Activated B cell treated with CpG ODN at 0.5 μM for 24 hours (primary cell): ENCODE data around the gene DIRAS1. TPM values are rescaled to one million over a fixed set of nuclear protein-coding genes. Genes with fewer than 3 reads are reported as not detected.

ENCODE experiments used
- ATAC-seq: fragments of 200-7000 bp; cut with Tn5 transposase; one replicate; pipeline ENCODE4 v1.10.0; 2021; ENCODE audit warnings: low read depth, mild to moderate bottlenecking, moderate library complexity
- CTCF ChIA-PET: fragments of 350-600 bp; sonication (Branson Sonifier 250); formaldehyde crosslinking; loops from one replicate; lab custom pipeline; 2021; ENCODE audit warnings: antibody characterized with exemption; lab: Charles Lee
- POLR2A ChIA-PET: fragments of 350-600 bp; sonication (Branson Sonifier 250); formaldehyde crosslinking; loops from one replicate; lab custom pipeline; 2021; ENCODE audit warnings: antibody characterized with exemption; lab: Charles Lee
- DNase-seq: peaks from one replicate; pipeline ENCODE4 v3.0.0; 2022
- H3K27ac Mint-ChIP-seq: one replicate; pipeline ENCODE4 v1.8.0; 2020; ENCODE audit warnings: mixed read lengths
- H3K27me3 Mint-ChIP-seq: one replicate; pipeline ENCODE4 v1.8.0; 2021; ENCODE audit warnings: mixed read lengths
- H3K36me3 Mint-ChIP-seq: one replicate; pipeline ENCODE4 v1.8.0; 2021; ENCODE audit warnings: low read depth, mixed read lengths
- H3K4me1 Mint-ChIP-seq: one replicate; pipeline ENCODE4 v1.8.0; 2021; ENCODE audit warnings: mixed read lengths
- H3K4me3 Mint-ChIP-seq: one replicate; pipeline ENCODE4 v1.8.0; 2020; ENCODE audit warnings: mild to moderate bottlenecking, mixed read lengths
- H3K9me3 Mint-ChIP-seq: one replicate; pipeline ENCODE4 v1.8.0; 2020; ENCODE audit warnings: mixed read lengths
- intact Hi-C: fragments of 100-400 bp; cut with micrococcal nuclease; formaldehyde crosslinking; loops from one replicate; pipeline ENCODE4 v1.15.1; 2024
- total RNA-seq: library from RNA; stranded (reverse); gene quantifications from 2 replicates; pipeline ENCODE4 v1.2.3, GENCODE V29; 2022
- TF ChIP-seq, protein P1 (sequence below): fragments of 200-600 bp; IDR thresholded peaks from one replicate; pipeline ENCODE4 v1.8.0; 2022; ENCODE audit warnings: antibody characterized with exemption, mild to moderate bottlenecking

The DIRAS1 gene
- total RNA-seq, 1 donor from 2014 or later, result 6.4 TPM

DNA sequence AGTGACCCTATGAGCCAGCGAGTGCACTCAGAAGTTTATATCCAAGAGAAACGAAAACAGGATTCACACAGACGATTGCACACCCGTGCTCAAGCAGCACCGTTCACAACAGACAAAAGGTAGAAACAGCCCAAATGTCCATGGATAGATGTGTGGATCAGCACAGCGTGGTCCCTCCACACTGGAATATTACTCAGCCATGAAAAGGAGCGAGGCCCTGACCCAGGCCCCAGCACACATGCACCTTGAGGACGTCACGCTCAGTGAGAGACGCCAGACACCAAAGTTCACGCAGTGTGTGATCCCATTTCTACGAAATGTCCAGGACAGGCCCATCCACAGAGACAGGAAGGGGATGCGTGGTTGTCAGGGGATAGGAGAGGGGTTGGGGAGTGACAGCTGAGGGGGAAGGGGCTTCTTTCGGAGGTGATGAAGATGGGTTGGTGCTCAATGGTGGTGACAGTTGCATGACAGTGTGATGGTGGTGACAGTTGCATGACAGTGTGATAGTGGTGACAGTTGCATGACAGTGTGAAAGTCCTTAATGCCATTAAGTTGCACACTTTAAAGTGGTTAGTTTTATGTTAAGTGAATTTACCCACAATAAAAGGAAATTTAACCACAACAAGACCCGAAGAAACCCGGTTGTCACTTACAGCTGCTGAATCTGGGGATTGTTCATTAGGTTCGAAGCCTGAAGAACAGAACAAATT lies 37.6 kb upstream of the DIRAS1 start:
- no peak overlapping the region for H3K27ac Mint-ChIP-seq
- intact Hi-C loops, result no loop called here
- ATAC-seq (no peak), DNase-seq (no peak)
- TF ChIP-seq, protein P1, sequence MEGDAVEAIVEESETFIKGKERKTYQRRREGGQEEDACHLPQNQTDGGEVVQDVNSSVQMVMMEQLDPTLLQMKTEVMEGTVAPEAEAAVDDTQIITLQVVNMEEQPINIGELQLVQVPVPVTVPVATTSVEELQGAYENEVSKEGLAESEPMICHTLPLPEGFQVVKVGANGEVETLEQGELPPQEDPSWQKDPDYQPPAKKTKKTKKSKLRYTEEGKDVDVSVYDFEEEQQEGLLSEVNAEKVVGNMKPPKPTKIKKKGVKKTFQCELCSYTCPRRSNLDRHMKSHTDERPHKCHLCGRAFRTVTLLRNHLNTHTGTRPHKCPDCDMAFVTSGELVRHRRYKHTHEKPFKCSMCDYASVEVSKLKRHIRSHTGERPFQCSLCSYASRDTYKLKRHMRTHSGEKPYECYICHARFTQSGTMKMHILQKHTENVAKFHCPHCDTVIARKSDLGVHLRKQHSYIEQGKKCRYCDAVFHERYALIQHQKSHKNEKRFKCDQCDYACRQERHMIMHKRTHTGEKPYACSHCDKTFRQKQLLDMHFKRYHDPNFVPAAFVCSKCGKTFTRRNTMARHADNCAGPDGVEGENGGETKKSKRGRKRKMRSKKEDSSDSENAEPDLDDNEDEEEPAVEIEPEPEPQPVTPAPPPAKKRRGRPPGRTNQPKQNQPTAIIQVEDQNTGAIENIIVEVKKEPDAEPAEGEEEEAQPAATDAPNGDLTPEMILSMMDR, result no peak
- H3K36me3 Mint-ChIP-seq, result peaks cover 70% of the 10 kb centered on the region
- H3K9me3 Mint-ChIP-seq, result no peaks in the 10 kb centered on the region
- H3K4me1 Mint-ChIP-seq, result no peaks in the 10 kb centered on the region
- CTCF ChIA-PET, result no interaction called here
- POLR2A ChIA-PET, result interaction anchor here (0.7 kb wide), 1 partner anchor 57 kb away, joined by 3 read pairs; no protein-coding TSS in a partner anchor
- no peak overlapping the region for H3K4me3 Mint-ChIP-seq
- H3K27me3 Mint-ChIP-seq, result no peaks in the 10 kb centered on the region

DNA sequence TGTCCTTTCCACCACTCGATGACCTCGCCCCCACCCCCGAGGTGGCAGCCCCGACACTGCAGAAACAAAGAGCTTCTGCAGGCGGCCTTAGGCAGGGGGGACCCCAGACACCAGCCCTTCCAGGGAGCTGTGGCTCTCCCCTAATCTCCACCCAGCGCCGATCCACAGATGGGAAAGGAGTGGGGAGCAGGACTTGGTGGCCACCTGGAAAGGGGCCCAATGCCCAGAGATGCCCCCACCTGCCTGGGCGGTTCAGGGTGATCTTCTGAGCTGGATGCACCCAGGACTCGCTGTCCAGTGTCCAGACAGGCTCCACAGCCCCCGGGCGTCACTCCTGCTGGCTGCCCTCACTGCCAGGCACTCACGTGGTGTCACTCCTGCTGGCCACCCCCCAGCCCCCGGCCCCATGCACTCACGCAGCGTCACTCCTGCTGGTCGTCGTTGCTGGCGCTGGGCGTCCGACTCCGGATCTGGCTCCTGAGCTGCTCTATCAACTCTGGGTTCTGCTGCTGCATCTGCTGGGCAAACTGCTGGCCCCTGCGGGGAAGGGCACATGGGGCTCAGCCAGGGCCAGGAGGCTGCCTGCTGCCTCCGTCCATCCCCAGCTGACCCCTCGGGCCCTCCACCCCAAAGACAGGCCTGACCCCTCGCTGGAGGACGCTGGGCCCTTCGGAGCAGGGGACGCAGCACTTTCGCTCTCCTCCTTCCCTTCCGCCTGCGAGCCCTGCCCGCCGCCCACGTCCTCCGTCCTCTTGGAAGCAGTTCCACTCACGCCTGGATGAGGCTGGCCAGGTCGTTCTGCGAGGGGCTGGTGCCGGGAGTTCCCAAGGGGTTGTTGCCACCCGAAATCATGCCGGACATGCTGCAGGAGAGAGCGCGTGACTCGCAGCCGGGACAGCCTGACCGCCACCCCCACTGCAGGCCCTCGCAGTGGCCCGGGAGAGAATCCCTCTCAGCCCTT lies 36.0 kb upstream of the DIRAS1 start:
- peaks cover 56% of the 10 kb centered on the region for H3K36me3 Mint-ChIP-seq

DNA sequence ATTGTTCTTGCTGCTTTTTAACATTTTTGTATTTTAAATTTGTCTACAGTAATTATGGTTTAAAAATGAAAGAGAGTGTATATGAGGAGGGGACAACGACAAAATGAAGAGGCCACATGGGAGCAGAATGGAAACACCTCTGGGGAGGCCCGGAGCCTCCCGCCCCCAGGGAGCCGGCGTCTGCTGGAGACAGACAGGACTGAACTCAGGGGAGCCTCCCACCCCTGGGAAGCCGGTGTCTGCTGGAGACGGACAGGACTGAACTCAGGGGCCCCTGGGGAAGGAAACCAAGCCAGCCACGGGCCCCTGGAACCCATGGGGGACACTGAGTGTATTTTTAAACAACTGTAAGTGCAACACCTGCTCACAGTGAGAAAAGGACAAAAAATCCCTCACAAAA lies 35.3 kb upstream of the DIRAS1 start:
- Mint-ChIP-seq H3K36me3 (peaks cover 51% of the 10 kb centered on the region), H3K4me3 (no peak overlapping the region), H3K9me3 (no peaks in the 10 kb centered on the region), H3K27me3 (no peaks in the 10 kb centered on the region), H3K4me1 (no peaks in the 10 kb centered on the region), H3K27ac (no peak overlapping the region)
- DNase-seq (no peak), ATAC-seq (no peak)
- TF ChIP-seq, protein P1, result no peak
- CTCF ChIA-PET, result no interaction called here
- POLR2A ChIA-PET, result interaction anchor here (0.6 kb wide), 1 partner anchor 95 kb away, joined by 6 read pairs; no protein-coding TSS in a partner anchor
- intact Hi-C loops, result no loop called here

More for the DNA sequence above, 36.0 kb upstream of the DIRAS1 start:
- no peaks in the 10 kb centered on the region for H3K4me1 Mint-ChIP-seq
- H3K9me3 Mint-ChIP-seq, result no peaks in the 10 kb centered on the region
- POLR2A ChIA-PET, result interaction anchor here (0.6 kb wide), 1 partner anchor 10 kb away, joined by 3 read pairs; no protein-coding TSS in a partner anchor
- intact Hi-C loops, result no loop called here
- TF ChIP-seq, protein P1, result no peak
- no peak for DNase-seq
- ATAC-seq, result no peak
- H3K27me3 Mint-ChIP-seq, result no peaks in the 10 kb centered on the region
- no peak overlapping the region for H3K27ac Mint-ChIP-seq
- no peak overlapping the region for H3K4me3 Mint-ChIP-seq
- CTCF ChIA-PET, result no interaction called here

DNA sequence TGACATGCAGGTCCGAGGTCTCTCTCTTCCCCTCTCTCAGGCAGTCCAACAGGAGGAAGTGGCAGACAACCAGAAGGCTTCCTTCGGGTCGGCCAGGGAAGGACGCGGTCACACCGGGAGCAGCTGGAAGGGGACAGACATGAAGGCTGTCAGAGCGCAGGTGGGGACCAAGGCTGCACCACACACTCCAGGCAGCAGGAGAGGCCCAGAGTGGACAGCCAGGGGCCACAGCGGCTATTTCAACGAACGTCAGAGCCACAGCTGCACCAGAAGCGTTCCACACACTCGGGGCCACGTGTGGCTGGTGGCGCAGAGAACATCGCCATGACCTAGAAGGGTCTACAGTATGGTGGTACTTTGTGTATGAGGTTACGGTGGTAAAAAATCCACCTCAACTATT lies 34.6 kb upstream of the DIRAS1 start:
- no peak overlapping the region for H3K4me3 Mint-ChIP-seq
- peaks cover 47% of the 10 kb centered on the region for H3K36me3 Mint-ChIP-seq
- ATAC-seq, result no peak
- H3K9me3 Mint-ChIP-seq, result no peaks in the 10 kb centered on the region
- H3K4me1 Mint-ChIP-seq, result no peaks in the 10 kb centered on the region
- TF ChIP-seq, protein P1, result no peak
- H3K27ac Mint-ChIP-seq, result no peak overlapping the region
- DNase-seq, result no peak
- ChIA-PET CTCF (no interaction called here), POLR2A (interaction anchor here (0.6 kb wide), 1 partner anchor 95 kb away, joined by 6 read pairs; no protein-coding TSS in a partner anchor)
- H3K27me3 Mint-ChIP-seq, result no peaks in the 10 kb centered on the region
- intact Hi-C loops, result no loop called here

DNA sequence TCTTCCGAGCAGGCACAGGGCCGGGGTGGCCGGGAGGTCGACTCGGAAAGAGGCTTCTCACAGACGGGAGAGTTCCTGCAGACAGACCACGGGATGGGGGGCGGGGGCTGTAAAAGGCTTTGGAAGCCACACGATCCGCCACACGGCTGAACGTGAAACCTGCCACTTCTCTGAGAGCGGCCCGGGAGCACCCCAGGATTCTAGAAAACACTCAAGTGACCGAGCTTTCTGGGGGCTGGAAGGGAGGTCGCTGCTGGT lies 34.2 kb upstream of the DIRAS1 start:
- Mint-ChIP-seq H3K4me1 (no peaks in the 10 kb centered on the region), H3K36me3 (peaks cover 44% of the 10 kb centered on the region), H3K27ac (no peak overlapping the region), H3K4me3 (no peak overlapping the region), H3K9me3 (no peaks in the 10 kb centered on the region), H3K27me3 (no peaks in the 10 kb centered on the region)
- POLR2A ChIA-PET, result no interaction called here
- CTCF ChIA-PET, result no interaction called here
- ATAC-seq (no peak), DNase-seq (no peak)
- TF ChIP-seq, protein P1, result no peak
- intact Hi-C loops, result no loop called here
